Peyer's patch (tissue), 4 donors: Measurements from ENCODE around the gene HDC.

Experiments
- CTCF ChIP-seq, 6 experiments: fragments of 450-650 bp in 4 of 6; fragments of 200-600 bp in 2 of 6; sonication (generic) in 1 of 6; IDR thresholded peaks; one replicate each; pipeline ENCODE4 v1.5.1; 2017 to 2019; ENCODE audit warnings: antibody characterized with exemption in 6 of 6, mild to moderate bottlenecking in 3 of 6, moderate library complexity in 1 of 6
- POLR2A ChIP-seq, 2 donors: fragments of 450-650 bp; IDR thresholded peaks; one replicate each; pipeline ENCODE4 v1.5.1; 2017; ENCODE audit warnings: antibody characterized with exemption in 2 of 2, mild to moderate bottlenecking in 2 of 2, moderate library complexity in 2 of 2

GRCh38 chr15:50295966-50296365 lies 30.4 kb upstream of the HDC start:
- no peak for TF ChIP-seq CTCF (IDR thresholded peaks at IDR 0.05)
- TF ChIP-seq POLR2A (IDR thresholded peaks at IDR 0.05): no peak
